Parathyroid adenoma (tissue), 2 donors: ENCODE measurements around the gene RUNX2.

Experiments
- H2AFZ ChIP-seq: fragments of 300-600 bp; sonication (generic); one replicate; pipeline ENCODE4 v1.7.0; 2017; ENCODE audit warnings: antibody characterized with exemption, mild to moderate bottlenecking
- H3K27ac ChIP-seq: fragments of 300-600 bp; sonication (generic); one replicate; pipeline ENCODE4 v1.7.0; 2017
- H3K27me3 ChIP-seq: fragments of 300-600 bp; sonication (generic); one replicate; pipeline ENCODE4 v1.7.0; 2017; ENCODE audit warnings: low read length; ENCODE audit not compliant: control insufficient read depth, insufficient read depth
- H3K36me3 ChIP-seq: fragments of 300-600 bp; sonication (generic); one replicate; pipeline ENCODE4 v1.7.0; 2017; ENCODE audit warnings: low read length; ENCODE audit not compliant: control insufficient read depth, insufficient read depth
- H3K4me1 ChIP-seq: fragments of 300-600 bp; sonication (generic); one replicate; pipeline ENCODE4 v1.7.0; 2017; ENCODE audit warnings: control low read depth
- H3K4me2 ChIP-seq: fragments of 300-600 bp; sonication (generic); one replicate; pipeline ENCODE4 v1.7.0; 2017; ENCODE audit warnings: low read length
- H3K4me3 ChIP-seq: fragments of 300-600 bp; sonication (generic); one replicate; pipeline ENCODE4 v1.7.0; 2017; ENCODE audit warnings: low read depth, low read length
- H3K79me2 ChIP-seq: fragments of 300-600 bp; sonication (generic); one replicate; pipeline ENCODE4 v1.7.0; 2017; ENCODE audit warnings: control low read depth
- H3K9ac ChIP-seq: fragments of 300-600 bp; sonication (generic); one replicate; pipeline ENCODE4 v1.7.0; 2017; ENCODE audit warnings: mild to moderate bottlenecking
- H3K9me3 ChIP-seq: fragments of 300-600 bp; sonication (generic); one replicate; pipeline ENCODE4 v1.7.0; 2017; ENCODE audit warnings: low read length; ENCODE audit not compliant: control insufficient read depth
- CTCF ChIP-seq: fragments of 300-600 bp; sonication (generic); IDR thresholded peaks from one replicate; pipeline ENCODE4 v1.7.0; 2017; ENCODE audit warnings: antibody characterized with exemption, mild to moderate bottlenecking
- donor health status: primary hyperparathyroidism.

The RUNX2 gene

GRCh38 chr6:45518013-45518720 is 190.0 kb downstream of the RUNX2 start:
- no peak for TF ChIP-seq CTCF
- no peaks in the 10 kb centered on the region for H3K9me3 ChIP-seq
- no peak overlapping the region for H3K4me2 ChIP-seq
- no peaks in the 10 kb centered on the region for H3K4me1 ChIP-seq
- H3K9ac ChIP-seq: no peak overlapping the region
- no peak overlapping the region for H3K4me3 ChIP-seq
- no peaks in the 10 kb centered on the region for H3K27me3 ChIP-seq
- H2AFZ ChIP-seq: no peak overlapping the region
- H3K27ac ChIP-seq: no peak overlapping the region
- H3K79me2 ChIP-seq: no peaks in the 10 kb centered on the region
- H3K36me3 ChIP-seq: no peaks in the 10 kb centered on the region

DNA sequence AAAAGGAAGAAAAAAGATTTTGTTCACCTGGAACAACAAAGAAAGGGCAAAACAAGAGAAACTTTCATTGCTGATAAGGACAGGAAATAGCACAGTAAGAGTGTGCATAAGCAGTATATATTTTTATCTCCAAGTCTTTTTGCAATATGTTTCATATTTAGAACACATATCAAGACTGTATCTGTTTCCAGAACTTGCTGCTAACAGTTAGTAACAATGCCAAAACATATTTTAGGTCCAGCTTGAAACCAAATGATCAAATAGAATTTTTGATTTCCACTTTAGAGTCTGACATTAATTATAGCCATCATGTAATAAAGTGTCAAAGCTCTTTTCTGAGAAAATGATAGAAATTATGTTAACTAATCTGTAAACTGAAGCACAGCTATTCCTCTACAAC is 193.1 kb downstream of the RUNX2 start:
- Histone ChIP-seq H3K27me3 (no peaks in the 10 kb centered on the region), H3K4me3 (no peak overlapping the region), H3K4me2 (no peak overlapping the region), H3K36me3 (no peaks in the 10 kb centered on the region), H3K4me1 (no peaks in the 10 kb centered on the region), H2AFZ (no peak overlapping the region), H3K9me3 (no peaks in the 10 kb centered on the region), H3K27ac (no peak overlapping the region), H3K9ac (no peak overlapping the region), H3K79me2 (no peaks in the 10 kb centered on the region)
- no peak for TF ChIP-seq CTCF

DNA sequence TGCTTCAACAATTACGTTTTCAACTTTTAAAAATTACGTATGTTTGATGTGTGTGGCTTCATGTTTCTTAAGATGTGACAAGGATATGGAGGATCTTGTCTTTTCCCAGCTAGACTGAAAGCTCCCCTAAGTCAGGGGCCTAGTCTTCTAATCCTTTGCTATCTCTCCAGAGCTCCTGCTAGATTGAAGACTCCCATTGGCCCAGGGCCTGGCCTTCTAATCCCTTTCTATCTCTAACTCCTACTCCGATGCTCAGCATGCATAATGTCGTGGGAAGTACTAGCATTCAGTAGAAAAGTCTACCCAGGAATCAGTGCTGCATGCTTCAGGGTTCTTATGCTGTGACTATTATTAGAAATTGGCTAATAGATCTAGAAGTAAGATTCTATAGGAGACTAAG is 194.4 kb downstream of the RUNX2 start:
- Histone ChIP-seq H3K27me3 (no peaks in the 10 kb centered on the region), H3K27ac (no peak overlapping the region), H3K9ac (no peak overlapping the region), H3K4me1 (no peaks in the 10 kb centered on the region), H3K36me3 (no peaks in the 10 kb centered on the region), H3K4me2 (no peak overlapping the region), H3K9me3 (no peaks in the 10 kb centered on the region), H3K79me2 (no peaks in the 10 kb centered on the region), H3K4me3 (no peak overlapping the region), H2AFZ (no peak overlapping the region)
- no peak for TF ChIP-seq CTCF

GRCh38 chr6:45527210-45527609 is 199.1 kb downstream of the RUNX2 start:
- Histone ChIP-seq H3K4me2 (no peak overlapping the region), H3K27me3 (no peaks in the 10 kb centered on the region), H3K79me2 (no peaks in the 10 kb centered on the region), H3K4me3 (no peak overlapping the region), H3K36me3 (no peaks in the 10 kb centered on the region), H3K4me1 (no peaks in the 10 kb centered on the region), H2AFZ (no peak overlapping the region), H3K27ac (no peak overlapping the region), H3K9me3 (no peaks in the 10 kb centered on the region), H3K9ac (no peak overlapping the region)
- no peak for TF ChIP-seq CTCF

DNA sequence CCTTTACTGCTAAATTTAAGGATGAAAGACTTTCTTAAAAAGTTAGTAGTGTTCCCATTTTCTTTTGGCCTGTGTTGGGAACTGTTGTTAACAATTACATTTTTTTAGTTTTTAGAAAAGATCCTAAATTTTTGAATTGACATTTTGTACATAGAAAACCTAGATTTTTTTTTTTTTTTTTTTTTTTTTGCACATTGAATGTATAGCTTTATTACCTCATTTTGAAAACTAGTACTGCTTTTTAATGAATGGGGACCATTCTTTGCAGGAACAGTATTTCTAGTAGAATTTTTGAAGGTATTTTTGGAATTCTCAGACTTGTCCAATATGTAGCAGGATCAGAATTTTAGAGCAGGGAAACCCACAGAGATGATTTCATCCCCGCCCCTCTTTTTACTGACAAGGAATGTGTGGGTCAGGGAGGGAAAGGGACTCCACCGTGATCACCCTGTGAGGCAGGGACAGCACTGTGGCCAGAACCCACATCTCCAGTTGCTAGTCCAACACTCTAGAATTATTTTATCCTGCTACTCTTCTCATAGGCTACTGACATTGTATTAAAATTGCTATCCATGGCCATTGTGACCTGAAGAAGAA is 204.0 kb downstream of the RUNX2 start:
- no peaks in the 10 kb centered on the region for H3K4me1 ChIP-seq
- H3K79me2 ChIP-seq: no peaks in the 10 kb centered on the region
- no peak overlapping the region for H3K4me2 ChIP-seq
- no peaks in the 10 kb centered on the region for H3K36me3 ChIP-seq
- no peak overlapping the region for H3K9ac ChIP-seq
- TF ChIP-seq CTCF: no peak
- no peaks in the 10 kb centered on the region for H3K27me3 ChIP-seq
- no peak overlapping the region for H2AFZ ChIP-seq
- no peak overlapping the region for H3K4me3 ChIP-seq
- H3K27ac ChIP-seq: no peak overlapping the region
- no peaks in the 10 kb centered on the region for H3K9me3 ChIP-seq
